GM18907 (cell line): ENCODE results near the gene HSD17B3.
"Not testable (repeated sequence)": the region's sequence is repeated elsewhere in the genome, so short reads cannot be mapped to it uniquely, and the experiment has no call there.

Source experiments
- ATAC-seq: cut with Tn5 transposase; IDR thresholded peaks from one replicate; pipeline ENCODE4 v1.9.1; 2021; ENCODE audit warnings: mild to moderate bottlenecking, moderate library complexity; ENCODE audit not compliant: unreplicated experiment

HSD17B3 gene

DNA sequence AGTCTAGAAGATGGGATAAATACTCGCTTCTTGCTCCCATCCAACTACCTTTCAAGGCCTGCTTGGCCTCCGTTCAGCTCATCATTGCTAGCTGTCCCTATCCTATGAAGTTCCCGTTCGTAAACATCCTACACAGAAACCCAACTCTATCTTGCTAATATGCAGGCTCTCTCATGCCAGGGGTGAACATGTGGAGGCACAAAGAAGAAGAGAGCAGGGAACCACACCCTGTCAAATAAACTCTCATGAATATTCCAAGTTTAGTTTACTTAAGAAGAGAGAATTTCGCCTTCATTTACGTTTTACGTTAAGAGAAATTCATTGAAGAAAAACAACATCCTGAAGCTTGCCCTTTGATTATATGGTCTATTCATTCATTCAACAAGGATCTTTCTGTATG lies 7.9 kb upstream of the HSD17B3 start:
- no peak for ATAC-seq

DNA sequence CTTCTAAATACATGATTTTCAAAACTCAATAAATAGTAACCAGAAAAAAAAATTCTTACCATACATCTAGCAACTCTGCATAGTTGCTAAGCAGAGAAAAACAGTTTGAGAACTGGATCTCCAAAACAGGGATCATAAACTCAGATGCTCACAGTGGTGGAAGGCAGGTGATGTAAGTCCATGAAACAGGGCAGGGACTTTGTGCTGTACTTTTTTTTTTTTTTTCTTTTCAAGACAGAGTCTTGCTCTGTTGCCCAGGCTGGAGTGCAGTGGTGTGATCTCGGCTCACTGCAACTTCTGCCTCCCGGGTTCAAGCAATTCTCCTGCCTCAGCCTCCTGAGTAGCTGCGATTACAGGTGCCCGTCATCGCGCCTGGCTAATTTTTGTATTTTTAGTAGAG lies 5.0 kb upstream of the HSD17B3 start:
- not testable (repeated sequence) for ATAC-seq

DNA sequence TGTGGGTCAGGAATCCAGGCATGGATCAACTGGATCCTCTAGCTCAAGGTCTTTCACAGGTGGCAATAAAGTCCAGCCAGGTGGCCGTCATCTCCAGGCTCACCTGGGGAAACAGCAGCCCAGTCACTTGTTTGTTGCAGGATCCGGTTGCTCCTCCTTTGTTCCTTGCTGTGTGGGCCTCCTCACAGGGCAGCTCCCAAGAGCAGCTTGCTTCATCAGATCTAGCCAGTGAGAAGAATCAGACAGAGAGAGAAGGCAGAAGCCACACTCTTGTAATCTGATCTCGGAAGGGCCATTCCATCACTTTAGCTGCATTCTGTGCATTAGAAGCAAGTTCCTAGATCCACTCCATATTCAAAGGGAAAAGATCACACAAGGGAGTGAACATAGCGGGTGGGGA lies 3.2 kb upstream of the HSD17B3 start:
- no peak for ATAC-seq

DNA sequence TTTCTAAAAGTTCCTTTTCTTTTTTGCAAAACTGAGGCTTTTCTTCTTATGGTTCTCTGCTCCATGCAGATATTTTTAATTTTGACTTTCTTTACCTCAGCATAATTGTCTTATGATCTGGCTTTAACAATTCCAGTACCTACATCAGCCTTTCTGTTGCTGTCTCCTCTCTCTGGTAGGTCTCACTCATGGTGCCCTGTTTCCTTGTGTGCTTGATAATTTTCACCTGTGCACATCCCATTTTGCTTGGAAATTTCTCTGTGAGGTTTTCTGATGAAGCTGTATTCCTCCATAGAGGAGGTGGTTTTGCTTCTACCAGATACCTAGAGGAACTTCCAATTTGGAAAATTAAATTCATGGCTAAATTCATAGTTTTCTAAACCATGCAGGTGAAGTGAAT lies 2.3 kb upstream of the HSD17B3 start:
- ATAC-seq, result no peak

DNA sequence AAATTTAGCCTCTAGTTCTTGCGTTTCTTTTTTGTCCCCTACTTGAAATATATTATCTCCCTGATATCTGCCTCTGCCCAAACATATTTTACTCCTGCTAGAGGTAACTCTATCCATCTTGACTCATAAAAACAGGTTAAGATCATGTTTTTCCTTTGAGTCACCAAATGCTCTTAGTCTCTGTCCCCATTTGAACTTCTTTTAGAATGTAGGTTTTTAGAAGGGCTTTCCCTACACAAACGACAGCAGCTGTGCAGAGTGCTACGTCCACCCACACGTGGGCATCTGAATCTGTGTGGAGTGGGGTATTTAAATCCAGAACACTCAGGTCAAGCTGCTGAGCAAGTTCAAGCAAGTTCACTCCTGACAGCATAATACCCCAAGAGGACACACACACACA lies 2.2 kb downstream of the HSD17B3 start:
- ATAC-seq, result no peak

DNA sequence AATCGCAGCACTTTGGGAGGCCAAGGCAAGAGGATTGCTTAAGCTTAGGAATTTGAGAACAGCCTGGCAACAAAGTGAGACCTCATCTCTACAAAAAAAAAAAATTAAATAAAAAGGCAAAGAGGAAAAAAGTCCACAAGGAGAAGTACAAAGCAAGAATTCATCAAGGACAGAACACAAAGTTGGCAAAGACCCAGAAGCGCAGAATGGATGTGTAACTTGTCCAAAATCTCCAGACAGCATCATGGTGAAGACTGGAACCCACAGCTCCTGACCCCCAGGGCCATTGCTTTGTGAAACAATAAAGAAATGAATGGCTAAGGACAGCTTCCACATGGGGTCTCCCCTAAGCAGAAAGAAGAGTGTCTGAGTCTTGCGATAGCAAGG lies 7.8 kb downstream of the HSD17B3 start:
- ATAC-seq, result no peak

DNA sequence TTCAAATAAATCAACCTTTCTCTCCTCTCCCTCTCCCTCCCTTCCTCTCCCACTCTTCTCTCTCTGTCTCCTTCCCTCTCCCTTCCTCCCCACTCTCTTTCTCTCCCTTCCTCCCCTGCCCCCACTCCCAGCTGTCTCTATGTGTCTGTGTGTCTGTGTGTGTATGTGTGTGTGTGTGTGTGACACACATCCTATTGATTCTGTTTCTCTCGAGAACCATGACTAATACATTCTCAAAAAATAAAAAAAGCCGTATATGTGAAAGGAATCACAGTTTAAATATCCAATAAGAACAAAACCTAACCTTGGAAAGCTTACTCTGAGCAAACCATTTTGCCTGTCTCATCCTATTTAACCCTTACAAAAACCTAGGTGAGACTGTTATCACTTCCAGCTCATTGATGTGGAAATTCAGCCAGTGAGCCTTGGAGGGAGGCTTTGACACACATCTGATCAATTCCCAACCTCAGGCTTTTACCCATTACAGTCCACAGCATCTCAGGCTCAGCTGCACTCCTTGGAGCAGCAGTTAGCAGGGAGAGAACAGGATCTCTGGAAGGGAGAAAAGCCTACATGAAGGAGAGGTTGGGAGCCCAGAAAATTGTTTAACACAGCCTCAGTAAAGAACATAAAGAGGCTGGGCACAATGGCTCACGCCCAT lies 8.3 kb downstream of the HSD17B3 start:
- ATAC-seq, result no peak

DNA sequence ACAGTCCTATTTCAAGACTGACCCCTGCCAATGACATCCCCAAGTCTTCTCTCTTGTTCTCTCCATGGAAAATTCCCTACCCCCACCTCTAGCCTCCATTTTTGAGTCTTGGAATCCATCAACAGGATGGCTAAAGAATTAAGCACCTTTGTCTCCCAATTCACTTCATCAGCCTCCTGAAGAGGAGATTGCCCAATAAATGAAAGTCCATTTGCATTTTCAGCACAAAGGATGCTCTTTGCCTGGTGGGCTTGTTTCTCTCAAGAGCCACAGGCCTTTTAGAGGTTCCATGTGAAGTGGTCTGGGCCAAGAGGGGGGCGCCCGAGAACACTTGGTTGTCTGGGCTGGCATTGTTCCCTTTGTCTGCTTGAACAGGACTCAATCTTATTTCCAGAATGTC lies 12.6 kb downstream of the HSD17B3 start:
- no peak for ATAC-seq

DNA sequence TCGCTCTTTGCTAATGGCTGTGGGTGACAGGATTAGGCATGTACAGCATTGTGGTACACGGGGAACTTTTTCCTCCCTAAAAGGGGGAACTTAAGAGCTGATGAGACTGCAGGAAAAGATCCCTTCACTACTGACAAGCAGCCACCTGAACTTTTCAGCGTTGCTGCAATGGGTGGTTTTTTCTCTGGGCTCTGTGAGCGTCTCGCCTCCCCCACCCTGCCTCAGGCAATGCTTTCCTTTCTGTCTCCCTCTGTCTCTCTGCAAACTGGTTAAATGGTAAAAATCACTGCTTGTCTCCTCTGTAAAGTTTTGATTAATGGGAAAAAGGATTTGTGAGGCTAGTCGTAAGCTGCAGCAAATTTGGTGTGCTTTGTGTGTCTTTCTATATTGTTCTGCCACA lies 20.3 kb downstream of the HSD17B3 start:
- no peak for ATAC-seq

DNA sequence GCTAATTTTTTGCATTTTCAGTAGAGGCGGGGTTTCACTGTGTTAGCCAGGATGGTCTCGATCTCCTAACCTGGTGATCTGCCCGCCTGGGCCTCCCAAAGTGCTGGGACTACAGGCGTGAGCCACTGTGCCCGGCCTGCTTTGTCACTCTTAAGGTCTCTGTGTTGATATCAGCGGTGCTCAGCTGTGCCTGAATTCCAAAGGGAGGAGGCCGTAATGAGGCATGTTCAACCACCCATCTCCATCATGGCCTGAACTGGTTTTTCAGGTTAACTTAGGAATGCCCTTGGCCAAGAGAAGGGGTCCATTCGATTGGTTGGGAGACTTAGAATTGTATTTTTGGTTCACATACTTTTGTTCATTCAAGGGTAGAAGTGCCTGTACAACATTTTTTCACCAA lies 22.0 kb downstream of the HSD17B3 start:
- ATAC-seq, result no peak

DNA sequence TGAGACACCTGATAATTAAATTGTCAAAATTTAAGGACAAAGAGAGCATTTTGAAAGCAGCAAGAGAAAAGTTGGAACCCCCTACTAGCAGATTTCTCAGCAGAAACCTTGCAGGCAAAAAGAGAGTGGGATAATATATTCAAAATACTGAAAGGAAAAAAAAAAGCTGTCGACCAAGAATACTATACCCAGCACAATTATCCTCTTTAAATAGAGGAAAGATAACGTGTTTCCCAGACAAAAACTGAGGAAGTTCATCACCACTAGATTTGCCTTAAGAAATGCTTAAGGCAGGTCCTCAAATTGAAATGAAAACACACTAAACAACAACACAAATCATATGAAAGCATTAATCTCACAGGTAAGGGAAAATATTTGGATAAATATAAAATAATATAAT lies 27.0 kb downstream of the HSD17B3 start:
- ATAC-seq, result no peak

DNA sequence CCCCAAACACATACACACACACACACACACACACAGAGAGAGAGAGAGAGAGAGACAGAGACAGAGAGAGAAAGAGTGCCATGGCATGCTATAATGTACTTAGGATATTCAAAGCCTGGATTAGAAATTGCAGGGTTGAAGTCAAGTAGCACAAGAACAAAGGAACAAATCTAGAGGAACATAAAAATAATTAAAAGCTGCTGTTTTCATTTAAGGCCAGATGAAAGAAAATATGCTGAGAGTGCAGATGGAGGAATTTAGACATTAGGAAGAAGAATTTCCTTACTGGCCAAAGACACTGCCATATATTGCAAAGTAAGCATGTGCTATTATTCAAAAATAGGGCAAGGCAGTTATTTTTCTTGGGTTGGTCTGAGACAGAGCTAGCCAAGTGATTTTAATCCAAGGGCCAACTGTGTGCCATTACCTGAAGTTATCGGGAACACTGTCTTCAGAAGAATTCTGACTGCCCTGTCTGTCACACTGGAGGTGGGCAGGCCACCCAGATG lies 31.7 kb downstream of the HSD17B3 start:
- no peak for ATAC-seq

DNA sequence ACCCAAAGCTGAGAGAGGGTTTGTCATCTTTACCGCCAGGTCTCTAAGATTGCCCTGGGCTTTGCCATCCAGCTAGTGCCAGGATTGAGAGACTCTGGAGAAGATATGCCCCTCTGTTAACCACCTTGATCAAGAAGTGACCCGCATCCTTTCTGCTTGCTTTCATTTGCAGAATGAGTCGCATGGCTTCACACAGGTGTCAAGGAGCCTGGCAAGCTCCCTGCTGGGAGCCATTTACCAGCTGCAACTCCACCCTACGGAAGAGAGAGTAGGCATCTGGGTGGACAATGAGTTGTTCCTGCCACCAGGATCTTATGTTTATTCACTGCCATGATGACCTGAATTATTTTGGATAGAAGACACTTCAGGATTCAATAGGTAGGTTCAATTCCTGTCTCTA lies 43.0 kb downstream of the HSD17B3 start:
- ATAC-seq, result no peak

DNA sequence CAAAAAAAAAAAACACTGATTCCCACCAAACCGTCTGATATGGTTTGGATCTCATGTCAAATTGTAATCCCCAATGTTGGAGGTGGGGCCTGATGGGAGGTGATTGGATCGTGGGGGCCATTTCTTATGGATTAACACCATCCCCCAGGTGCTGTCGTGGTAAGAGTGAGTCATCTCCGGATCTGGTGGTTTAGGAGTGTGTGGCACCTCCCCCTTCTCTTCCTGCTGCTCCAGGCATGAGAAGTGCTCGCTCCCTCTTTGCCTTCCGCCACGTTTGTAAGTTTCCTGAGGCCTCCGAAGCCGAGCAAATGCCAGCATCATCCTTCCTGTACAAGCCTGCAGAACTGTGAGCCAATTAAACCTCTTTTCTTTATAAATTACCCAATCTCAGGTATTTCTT lies 45.2 kb downstream of the HSD17B3 start:
- no peak for ATAC-seq

DNA sequence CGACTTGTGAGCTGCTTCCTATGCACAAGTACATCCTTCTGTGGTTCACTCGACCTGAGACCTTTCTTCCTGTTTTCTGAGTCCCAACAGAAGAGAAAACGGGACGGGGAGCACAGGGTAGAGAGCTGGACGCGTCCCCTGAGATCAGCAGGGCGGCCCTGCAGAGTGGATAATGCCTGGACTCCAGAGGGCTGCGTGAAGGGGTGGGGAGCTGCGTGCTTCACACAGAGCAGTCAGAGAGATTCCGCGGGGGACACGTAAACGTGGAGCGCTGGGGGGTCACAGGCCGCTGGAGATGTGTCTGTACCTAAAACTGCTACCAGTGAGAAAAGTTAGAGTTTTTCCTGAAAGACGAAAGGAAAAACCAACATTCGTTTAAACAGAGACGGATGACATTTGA lies 46.3 kb downstream of the HSD17B3 start:
- ATAC-seq, result no peak

DNA sequence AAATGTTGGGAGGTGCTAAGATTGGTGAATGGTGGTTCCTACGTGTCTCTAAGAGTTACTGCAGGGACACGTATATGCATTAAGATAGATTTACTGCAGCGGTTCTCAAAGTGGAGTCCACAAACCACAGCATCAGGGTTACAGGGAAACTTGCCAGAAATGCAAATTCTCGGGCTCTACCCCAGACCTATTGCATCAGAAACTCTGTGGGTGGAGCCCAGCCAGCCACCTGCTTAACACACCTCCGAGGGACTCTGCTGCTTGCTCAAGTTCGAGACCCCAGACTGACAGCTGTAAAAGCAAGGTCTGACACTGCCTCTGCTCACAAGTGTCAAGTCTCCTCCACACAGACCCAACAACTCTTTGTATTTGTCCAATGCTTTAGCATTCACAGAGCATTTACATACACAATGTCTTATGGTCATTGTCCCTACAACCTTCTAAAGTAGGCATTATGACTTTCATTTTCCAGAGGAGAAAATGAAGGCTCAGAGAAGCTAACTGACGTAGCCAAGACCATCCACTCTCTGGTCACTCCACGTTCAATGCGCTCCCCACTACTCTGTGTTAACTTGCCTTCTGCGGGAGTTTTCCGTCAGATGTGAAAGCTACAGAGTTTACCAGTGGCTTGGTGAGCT lies 48.8 kb downstream of the HSD17B3 start:
- ATAC-seq, result no peak

DNA sequence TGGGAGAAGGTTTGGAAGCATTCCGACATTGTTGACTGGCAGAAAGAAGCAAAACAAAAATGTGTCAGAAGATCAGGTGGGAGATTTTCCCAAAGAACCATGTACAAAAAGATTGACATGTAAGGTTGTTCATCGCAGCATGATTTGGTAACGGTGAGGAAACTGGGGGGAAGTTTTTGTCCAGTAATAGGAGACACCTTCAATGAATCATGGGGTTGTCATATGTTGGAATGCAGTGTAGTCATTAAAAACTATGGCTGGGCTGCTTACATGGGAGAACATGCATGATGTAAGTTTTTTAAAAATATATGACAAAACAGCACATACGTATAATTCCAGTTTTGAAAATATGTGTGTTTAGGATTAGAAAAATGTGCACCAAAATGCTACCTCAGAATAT lies 50.5 kb downstream of the HSD17B3 start:
- ATAC-seq, result no peak

DNA sequence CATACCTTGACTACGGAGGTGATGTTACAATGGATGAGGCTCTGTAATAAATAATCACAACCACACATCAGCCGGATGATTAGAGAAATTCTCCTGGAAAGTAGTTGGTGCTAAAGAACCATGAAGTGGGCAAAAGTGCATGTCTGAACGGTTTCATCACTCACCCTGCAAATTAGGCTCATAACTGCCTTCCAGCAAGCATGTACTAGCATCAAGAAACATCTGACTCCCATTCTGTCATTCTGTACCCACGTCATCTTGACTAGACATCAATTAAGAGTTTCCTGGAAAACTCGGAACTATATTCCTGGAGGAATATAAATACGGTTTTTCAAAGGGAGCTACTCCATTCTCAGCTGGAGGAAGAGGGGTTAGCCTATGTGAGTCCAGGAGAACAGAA lies 52.2 kb downstream of the HSD17B3 start:
- ATAC-seq, result no peak

DNA sequence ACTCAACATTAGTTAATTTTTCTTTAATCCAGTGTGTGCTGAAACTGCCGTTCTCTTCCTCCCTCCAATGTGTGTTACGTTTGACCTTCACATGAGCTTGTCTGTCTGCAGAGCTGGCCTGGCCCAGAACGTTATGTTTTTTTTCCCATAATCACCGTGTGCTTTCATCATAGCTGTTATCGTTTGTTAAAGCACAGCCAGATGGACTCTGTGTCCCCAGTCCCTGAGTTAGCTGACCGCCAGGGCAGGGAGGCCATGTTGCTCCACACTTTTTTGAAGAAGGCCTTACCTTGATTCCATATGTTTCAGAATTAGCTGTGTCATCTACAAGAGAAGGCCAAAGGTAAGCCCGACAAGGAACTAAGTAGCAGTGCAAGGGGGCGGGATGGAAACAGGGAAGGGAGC lies 55.7 kb downstream of the HSD17B3 start:
- no peak for ATAC-seq

DNA sequence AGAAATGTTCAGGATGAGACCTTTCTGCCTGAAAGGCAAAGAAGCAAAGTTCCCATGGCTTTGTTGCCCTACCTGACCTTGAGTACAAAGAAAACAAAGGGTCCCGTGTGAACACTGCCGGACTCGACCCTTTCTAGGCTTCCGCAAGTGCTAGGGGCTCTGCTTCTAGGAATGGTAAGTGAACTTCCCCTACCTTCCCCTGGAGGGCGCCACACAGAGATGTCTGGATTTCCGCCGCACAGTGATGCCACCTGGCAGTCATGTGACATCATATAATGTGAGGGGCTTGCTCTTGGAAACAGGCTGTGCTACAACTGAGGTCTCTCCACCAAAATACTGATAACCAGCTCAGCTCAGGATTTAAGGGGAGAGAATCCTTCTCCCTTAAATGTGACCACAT lies 56.6 kb downstream of the HSD17B3 start:
- ATAC-seq, result no peak

DNA sequence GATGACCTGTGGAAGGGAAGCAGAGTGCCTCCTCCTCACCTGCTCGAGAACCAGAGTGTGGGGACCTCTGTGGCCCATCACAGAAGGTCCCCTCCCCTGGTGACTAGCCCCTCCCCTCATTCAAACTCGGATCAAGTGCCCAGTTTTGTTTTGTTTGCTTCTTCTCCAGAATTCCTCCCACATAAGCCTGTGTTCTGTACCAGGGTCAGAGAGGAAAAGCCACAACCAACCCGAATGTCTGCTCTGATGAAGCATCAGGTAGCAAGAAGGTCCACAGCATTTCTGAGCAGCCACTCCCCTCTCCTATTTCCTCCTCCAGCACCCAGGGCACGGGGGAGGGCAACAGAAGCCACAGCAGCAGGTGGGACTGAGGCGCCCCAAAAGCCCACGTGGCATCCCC lies 58.2 kb downstream of the HSD17B3 start:
- no peak for ATAC-seq

DNA sequence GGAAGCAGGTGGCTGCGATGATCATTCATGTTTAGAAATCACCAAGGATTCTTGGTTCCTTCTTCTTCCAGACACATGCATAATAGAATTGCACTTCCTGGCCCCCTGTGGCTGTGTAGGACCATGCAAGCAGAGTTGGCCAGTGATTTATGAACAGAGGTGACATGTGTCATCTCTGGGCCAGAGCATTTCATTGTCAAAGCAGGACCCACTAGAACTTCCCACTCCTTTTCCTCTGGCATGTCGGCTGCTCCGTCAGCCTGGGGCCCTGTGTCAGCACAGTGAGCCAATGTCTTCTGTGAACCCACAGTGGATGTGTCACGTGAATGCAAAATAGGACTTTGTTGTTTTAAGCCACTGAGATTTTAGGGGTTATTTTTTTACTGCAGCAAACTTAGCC lies 59.2 kb downstream of the HSD17B3 start:
- ATAC-seq, result no peak

DNA sequence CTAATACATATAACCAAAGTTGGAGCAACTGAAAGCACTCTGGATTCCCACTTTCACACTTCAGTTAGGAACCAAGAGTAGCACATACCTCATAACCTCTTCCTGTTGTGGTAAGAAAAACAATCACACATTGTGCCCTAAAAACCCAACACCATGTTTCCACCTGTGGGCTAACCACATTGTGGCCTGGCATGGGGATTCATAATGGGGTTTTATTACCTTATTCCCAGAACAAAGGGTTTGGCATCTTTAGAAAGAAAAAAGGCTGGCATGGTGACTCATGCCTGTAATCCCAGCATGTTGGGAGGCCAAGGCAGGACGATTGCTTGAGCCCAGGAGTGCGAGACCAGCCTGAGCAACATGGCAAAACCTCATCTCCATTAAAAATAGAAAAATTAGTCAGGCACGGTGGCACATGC lies 60.6 kb downstream of the HSD17B3 start:
- peak; percentile 48 for ATAC-seq
